Stimulated activated CD8-positive, alpha-beta memory T cell treated with anti-CD3 and anti-CD28 coated beads, Interleukin-12 subunit alpha, Interleukin-12 subunit beta, amount 100 ng/mL, for 1 hour (primary cell): Measurements from ENCODE around the gene TAF1A.

ENCODE experiments used
- DNase-seq: peaks from one replicate; pipeline ENCODE4 v3.0.0-alpha.2; 2020; ENCODE audit warnings: low read depth

TAF1A gene

GRCh38 chr1:222596696-222597095 lies 7.0 kb upstream of the TAF1A start:
- DNase-seq, result no peak

GRCh38 chr1:222594789-222595188 lies 5.1 kb upstream of the TAF1A start:
- no peak for DNase-seq

GRCh38 chr1:222592171-222592570 lies 2.4 kb upstream of the TAF1A start:
- DNase-seq, result no peak

- no peak for DNase-seq
Measured at GRCh38 chr1:222588135-222588534, 1.6 kb downstream of the TAF1A start.

GRCh38 chr1:222586842-222587241 lies 2.9 kb downstream of the TAF1A start:
- DNase-seq, result no peak

GRCh38 chr1:222583079-222583478 lies 6.7 kb downstream of the TAF1A start:
- no peak for DNase-seq

- DNase-seq, result no peak
Measured at GRCh38 chr1:222582099-222582774, 7.5 kb downstream of the TAF1A start.

- DNase-seq, result no peak
Measured at GRCh38 chr1:222579316-222579715, 10.4 kb downstream of the TAF1A start.

- no peak for DNase-seq
Measured at GRCh38 chr1:222570837-222571236, 18.9 kb downstream of the TAF1A start.

GRCh38 chr1:222561656-222562055 lies 28.1 kb downstream of the TAF1A start:
- DNase-seq, result no peak

- DNase-seq, result no peak
Measured at GRCh38 chr1:222557574-222557973, 32.2 kb downstream of the TAF1A start.

GRCh38 chr1:222557148-222557547 lies 32.6 kb downstream of the TAF1A start:
- DNase-seq, result no peak

GRCh38 chr1:222555992-222556615 lies 33.6 kb downstream of the TAF1A start:
- DNase-seq, result no peak

GRCh38 chr1:222554177-222554576 lies 35.6 kb downstream of the TAF1A start:
- DNase-seq, result no peak

- no peak for DNase-seq
Measured at GRCh38 chr1:222552882-222553281, 36.9 kb downstream of the TAF1A start.

- no peak for DNase-seq
Measured at GRCh38 chr1:222547944-222548671, 41.6 kb downstream of the TAF1A start, which contains the start of gene HHIPL2. Gene HHIPL2 (minus strand): TSS chr1:222548104. CDS start chr1:222548044, 60 bp downstream.

GRCh38 chr1:222547260-222547614 lies 42.5 kb downstream of the TAF1A start:
- DNase-seq, result no peak

GRCh38 chr1:222546548-222547259 lies 43.0 kb downstream of the TAF1A start:
- DNase-seq, result no peak

GRCh38 chr1:222546091-222546490 lies 43.6 kb downstream of the TAF1A start:
- DNase-seq, result no peak

- no peak for DNase-seq
Measured at GRCh38 chr1:222543817-222544216, 45.9 kb downstream of the TAF1A start.

GRCh38 chr1:222540598-222540995 lies 49.1 kb downstream of the TAF1A start:
- no peak for DNase-seq

- DNase-seq, result no peak
Measured at GRCh38 chr1:222539951-222540597, 49.7 kb downstream of the TAF1A start.
